ENCODE results near the gene NDUFS6.

NDUFS6 gene

DNA sequence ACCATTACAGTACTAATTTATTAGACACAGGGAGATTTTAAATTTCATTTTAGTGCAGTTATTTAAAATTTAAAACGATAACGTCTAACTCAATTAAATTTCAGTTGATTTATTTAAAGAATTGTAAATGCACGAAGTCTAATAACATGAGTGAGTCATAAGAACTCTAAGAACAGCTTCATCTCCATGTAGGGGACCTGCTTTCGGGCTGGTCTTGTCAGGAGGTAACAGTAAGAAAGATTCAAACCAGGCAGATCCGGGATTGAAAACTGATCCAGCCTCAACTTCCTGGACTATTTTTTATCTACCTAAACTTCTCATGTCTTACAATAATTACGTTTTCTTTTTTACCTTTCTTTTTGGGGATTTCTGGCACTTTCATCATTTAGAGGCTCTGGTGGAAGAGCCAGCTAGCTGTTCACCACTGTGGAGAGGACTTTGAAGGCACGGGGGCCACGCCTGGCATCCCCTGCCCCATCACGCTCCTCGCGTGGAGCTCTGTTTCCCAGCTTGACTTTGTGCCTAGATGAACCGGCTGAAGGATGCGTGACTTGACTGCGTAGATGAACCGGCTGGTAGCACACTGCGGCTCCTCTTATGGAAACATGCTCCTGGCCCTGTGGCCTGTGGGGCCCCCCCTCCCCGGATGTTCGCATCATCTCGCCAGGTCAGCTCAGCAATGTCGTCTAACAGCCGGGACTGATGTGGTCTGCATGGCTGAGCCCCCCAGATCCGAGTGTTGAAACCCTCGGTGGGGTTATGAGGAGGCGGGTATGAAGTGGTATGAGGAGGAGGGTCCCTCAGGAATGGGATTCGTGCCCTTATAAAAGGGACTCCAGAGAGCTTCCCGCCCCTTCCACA, 26.0 kb downstream of the NDUFS6 start:
- Histone ChIP-seq H3K27me3 (ENCODE audit: insufficient read depth, low read depth, severe bottlenecking) (no peaks in the 10 kb centered on the region), H3K27ac (no peak overlapping the region), H3K9me3 (ENCODE audit: severe bottlenecking) (no peaks in the 10 kb centered on the region), H3K36me3 (peaks cover 55% of the 10 kb centered on the region), H3K4me3 (ENCODE audit: low read depth, low read length) (no peak overlapping the region)
- no peak for DNase-seq
- no peak for TF ChIP-seq CTCF (IDR thresholded peaks at IDR 0.05; ENCODE audit: low read depth, low read length)

DNA sequence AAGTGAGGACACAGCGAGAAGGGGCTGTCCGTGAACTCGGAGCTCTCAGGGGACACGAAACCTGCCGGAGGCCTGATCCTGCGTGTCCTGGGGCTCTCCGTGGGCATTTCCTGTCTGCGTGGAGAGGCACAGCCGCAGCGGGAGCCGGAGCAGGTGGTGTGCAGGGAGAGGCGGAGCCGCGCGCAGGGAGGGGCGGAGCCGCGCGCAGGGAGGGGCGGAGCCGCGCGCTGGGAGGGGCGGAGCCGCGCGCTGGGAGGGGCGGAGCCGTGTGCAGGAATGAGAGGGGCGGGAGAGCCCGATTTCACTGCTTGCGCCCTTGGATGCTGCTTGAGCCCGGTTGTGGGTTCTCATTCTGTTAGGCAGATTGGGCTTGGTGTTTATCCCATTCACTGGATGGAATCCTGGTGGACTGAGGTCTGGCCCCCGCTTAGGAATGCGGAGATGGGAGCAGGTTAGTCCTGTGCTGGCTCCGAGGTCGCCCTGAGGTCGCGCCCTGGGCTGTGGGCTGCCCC, 26.7 kb downstream of the NDUFS6 start:
- no peak for TF ChIP-seq CTCF (IDR thresholded peaks at IDR 0.05; ENCODE audit: low read depth, low read length)
- Histone ChIP-seq H3K4me3 (ENCODE audit: low read depth, low read length) (no peak overlapping the region), H3K27ac (no peak overlapping the region), H3K27me3 (ENCODE audit: insufficient read depth, low read depth, severe bottlenecking) (no peaks in the 10 kb centered on the region), H3K36me3 (peaks cover 48% of the 10 kb centered on the region), H3K9me3 (ENCODE audit: severe bottlenecking) (no peaks in the 10 kb centered on the region)
- no peak for DNase-seq

GRCh38 chr5:1830571-1831228, 29.5 kb downstream of the NDUFS6 start:
- Histone ChIP-seq H3K36me3 (peaks cover 24% of the 10 kb centered on the region), H3K27ac (no peak overlapping the region), H3K4me3 (ENCODE audit: low read depth, low read length) (no peak overlapping the region), H3K9me3 (ENCODE audit: severe bottlenecking) (no peaks in the 10 kb centered on the region), H3K27me3 (ENCODE audit: insufficient read depth, low read depth, severe bottlenecking) (no peaks in the 10 kb centered on the region)
- no peak for TF ChIP-seq CTCF (IDR thresholded peaks at IDR 0.05; ENCODE audit: low read depth, low read length)
- no peak for DNase-seq

DNA sequence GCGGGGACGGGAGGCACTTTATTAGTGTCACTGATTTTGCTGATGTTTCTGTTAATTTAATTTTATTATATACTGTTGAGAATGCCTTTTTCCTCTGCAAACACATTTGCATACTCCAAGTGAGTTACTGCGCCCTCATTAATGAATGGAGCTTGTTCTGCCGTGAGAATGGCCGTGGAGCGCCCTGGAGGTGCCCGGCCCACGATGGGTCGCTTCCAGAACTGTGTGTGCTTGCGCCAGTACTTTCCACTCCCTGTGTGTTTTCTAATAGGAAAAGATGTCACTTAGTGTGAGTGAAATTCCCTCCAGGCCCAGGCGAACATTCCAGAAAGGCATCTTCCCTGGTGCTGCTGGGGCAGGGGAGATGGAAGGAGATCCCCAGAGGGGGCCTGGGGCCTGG, 30.1 kb downstream of the NDUFS6 start:
- peaks cover 18% of the 10 kb centered on the region for H3K36me3 ChIP-seq
- no peak overlapping the region for H3K27ac ChIP-seq
- H3K9me3 ChIP-seq (ENCODE audit: severe bottlenecking), result no peaks in the 10 kb centered on the region
- no peak for TF ChIP-seq CTCF (IDR thresholded peaks at IDR 0.05; ENCODE audit: low read depth, low read length)
- no peak overlapping the region for H3K4me3 ChIP-seq (ENCODE audit: low read depth, low read length)
- no peak for DNase-seq
- H3K27me3 ChIP-seq (ENCODE audit: insufficient read depth, low read depth, severe bottlenecking), result no peaks in the 10 kb centered on the region

DNA sequence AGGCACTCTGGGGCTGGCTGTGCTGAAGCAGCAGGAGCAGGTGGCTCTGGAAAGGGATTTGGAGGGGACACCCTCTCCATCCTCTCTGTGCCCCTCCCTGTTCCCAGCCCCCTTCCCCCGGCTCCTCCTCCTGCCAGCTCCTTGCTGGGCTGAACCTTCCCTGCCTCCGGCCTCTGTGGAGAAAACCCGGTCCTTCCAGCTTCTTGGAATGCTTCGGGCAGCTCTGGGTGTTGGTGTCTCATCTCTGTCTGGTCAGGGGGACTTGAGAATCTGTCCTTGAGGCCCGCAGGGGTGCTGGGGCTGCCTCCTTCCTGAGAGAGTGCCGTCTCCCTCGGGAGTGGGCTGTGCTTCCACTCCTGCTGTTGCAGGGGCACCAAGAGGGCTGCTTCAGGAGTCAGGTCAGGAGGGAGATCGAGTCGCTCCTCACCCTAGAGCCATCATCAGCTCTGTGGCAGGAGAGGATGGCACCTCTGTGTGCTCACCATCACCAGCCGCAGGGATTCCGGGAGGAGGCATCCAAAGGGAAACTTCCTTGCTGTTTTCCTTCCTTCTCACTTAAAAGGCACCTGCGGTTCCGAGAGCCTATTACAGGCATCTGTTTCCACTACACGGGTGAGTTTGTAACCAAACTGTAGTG, 30.6 kb downstream of the NDUFS6 start:
- Histone ChIP-seq H3K27me3 (ENCODE audit: insufficient read depth, low read depth, severe bottlenecking) (no peaks in the 10 kb centered on the region), H3K4me3 (ENCODE audit: low read depth, low read length) (no peak overlapping the region), H3K36me3 (peaks cover 15% of the 10 kb centered on the region), H3K9me3 (ENCODE audit: severe bottlenecking) (no peaks in the 10 kb centered on the region), H3K27ac (no peak overlapping the region)
- TF ChIP-seq CTCF (IDR thresholded peaks at IDR 0.05; ENCODE audit: low read depth, low read length), result no peak
- DNase-seq, result peak; percentile 67

Data from WERI-Rb-1 (cell line).